ENCODE measurements around the gene HAGHL. TPM values are rescaled to one million over a fixed set of nuclear protein-coding genes. Genes with fewer than 3 reads are reported as not detected.

Gene HAGHL
- total and polyA plus RNA-seq, 4 donors: 0.25 to 1.1 (median 0.49) TPM

GRCh38 chr16:730666-731509 lies 4.0 kb downstream of the HAGHL start:
- H3K27ac ChIP-seq (ENCODE audit: low read depth in 1 of 2, low read length in 2 of 2): no peak overlapping the region
- DNase-seq (ENCODE audit: low spot score): no peak
- no peak for TF ChIP-seq HNF4A (conservative IDR thresholded peaks at IDR 0.05)
- no peak for TF ChIP-seq FOXA1 (IDR thresholded peaks at IDR 0.05)
- no peak for TF ChIP-seq FOXA2 (IDR thresholded peaks at IDR 0.05)
- TF ChIP-seq JUND (IDR thresholded peaks at IDR 0.05): no peak
- no peak for TF ChIP-seq GABPA (IDR thresholded peaks at IDR 0.05 in 1 of 2, conservative IDR thresholded peaks at IDR 0.05 in 1 of 2)
- TF ChIP-seq YY1 (IDR thresholded peaks at IDR 0.05): no peak
- TF ChIP-seq NR2F2 (IDR thresholded peaks at IDR 0.05): no peak
- no peak for TF ChIP-seq REST (IDR thresholded peaks at IDR 0.05)
- TF ChIP-seq CTCF (IDR thresholded peaks at IDR 0.05; ENCODE audit: low read depth, low read length, missing input control): no peak
- TF ChIP-seq ATF3 (IDR thresholded peaks at IDR 0.05): no peak
- TF ChIP-seq RXRA (IDR thresholded peaks at IDR 0.05): no peak
- TF ChIP-seq RAD21 (IDR thresholded peaks at IDR 0.05): no peak
- TF ChIP-seq TAF1 (conservative IDR thresholded peaks at IDR 0.05): no peak
- H3K4me3 ChIP-seq (ENCODE audit: low read depth in 1 of 3, low read length in 3 of 3): no peak overlapping the region
- no peaks in the 10 kb centered on the region for H3K9me3 ChIP-seq (ENCODE audit: control insufficient read depth in 4 of 4, low read length in 3 of 4)
- peaks cover 2 to 40% (median 9%) of the 10 kb centered on the region in 4 donors for H3K36me3 ChIP-seq (ENCODE audit: control insufficient read depth in 4 of 4, insufficient read depth in 3 of 4, low read depth in 1 of 4, low read length in 3 of 4)
- 92% methylated on average over 22 of the region's 22 CpGs for WGBS
- H3K4me1 ChIP-seq (ENCODE audit: control insufficient read depth in 4 of 4, insufficient read depth in 4 of 4, low read length in 3 of 4): peaks cover 8 to 19% (median 11%) of the 10 kb centered on the region in 4 donors
- no peak overlapping the region for H3K9ac ChIP-seq (ENCODE audit: low read depth in 1 of 2, low read length in 2 of 2)
- peaks cover 0 to 2% (median 0%) of the 10 kb centered on the region in 4 donors for H3K27me3 ChIP-seq (ENCODE audit: control insufficient read depth in 4 of 4, insufficient read depth in 4 of 4, low read length in 3 of 4)

GRCh38 chr16:732332-732731 lies 5.4 kb downstream of the HAGHL start:
- peaks cover 0 to 1% (median 0%) of the 10 kb centered on the region in 4 donors for H3K27me3 ChIP-seq (ENCODE audit: control insufficient read depth in 4 of 4, insufficient read depth in 4 of 4, low read length in 3 of 4)
- no peak overlapping the region for H3K27ac ChIP-seq (ENCODE audit: low read depth in 1 of 2, low read length in 2 of 2)
- no peak for DNase-seq (ENCODE audit: low spot score)
- no peak overlapping the region for H3K4me3 ChIP-seq (ENCODE audit: low read depth in 1 of 3, low read length in 3 of 3)
- no peaks in the 10 kb centered on the region for H3K9me3 ChIP-seq (ENCODE audit: control insufficient read depth in 4 of 4, low read length in 3 of 4)
- H3K4me1 ChIP-seq (ENCODE audit: control insufficient read depth in 4 of 4, insufficient read depth in 4 of 4, low read length in 3 of 4): peaks cover 5 to 11% (median 7%) of the 10 kb centered on the region in 4 donors
- H3K36me3 ChIP-seq (ENCODE audit: control insufficient read depth in 4 of 4, insufficient read depth in 3 of 4, low read depth in 1 of 4, low read length in 3 of 4): peaks cover 9 to 52% (median 12%) of the 10 kb centered on the region in 4 donors
- no peak overlapping the region for H3K9ac ChIP-seq (ENCODE audit: low read depth in 1 of 2, low read length in 2 of 2)
- WGBS: 96% methylated on average over 12 of the region's 12 CpGs
- TF ChIP-seq TAF1 (conservative IDR thresholded peaks at IDR 0.05) (no peak), EGR1 (IDR thresholded peaks at IDR 0.05; ENCODE audit: low read depth in 2 of 2) (no peak), GABPA (IDR thresholded peaks at IDR 0.05 in 1 of 2, conservative IDR thresholded peaks at IDR 0.05 in 1 of 2) (no peak), HNF4A (conservative IDR thresholded peaks at IDR 0.05) (no peak), ZBTB33 (IDR thresholded peaks at IDR 0.05) (no peak), ATF3 (IDR thresholded peaks at IDR 0.05) (no peak), RAD21 (IDR thresholded peaks at IDR 0.05) (no peak), FOXA2 (IDR thresholded peaks at IDR 0.05) (no peak), FOXA1 (IDR thresholded peaks at IDR 0.05) (no peak), HNF4G (IDR thresholded peaks at IDR 0.05) (no peak), JUND (IDR thresholded peaks at IDR 0.05) (no peak), SP1 (IDR thresholded peaks at IDR 0.05) (no peak), NR2F2 (IDR thresholded peaks at IDR 0.05) (no peak), MAX (IDR thresholded peaks at IDR 0.05) (no peak), REST (IDR thresholded peaks at IDR 0.05) (no peak)

Measured in liver (tissue), 9 donors.